SHP77 (cell line): Measurements from ENCODE around the gene PRKACA.
"Not testable (repeated sequence)": the region's sequence is repeated elsewhere in the genome, so short reads cannot be mapped to it uniquely, and the experiment has no call there.

Source experiments
- DNase-seq, 2 experiments: peaks; one replicate each; lab custom pipeline; 2025; lab: John Stamatoyannopoulos, UW

PRKACA gene

GRCh38 chr19:14147797-14148605, 30.4 kb upstream of the PRKACA start:
- DNase-seq: peak; percentile 15 to 29

GRCh38 chr19:14146789-14147216, 29.2 kb upstream of the PRKACA start:
- DNase-seq: no peak

GRCh38 chr19:14146169-14146568, 28.6 kb upstream of the PRKACA start:
- not testable (repeated sequence) for DNase-seq

- no peak for DNase-seq
Observed at GRCh38 chr19:14145381-14145780, 27.8 kb upstream of the PRKACA start.

GRCh38 chr19:14142262-14143190, 25.0 kb upstream of the PRKACA start:
- DNase-seq: no peak

GRCh38 chr19:14141041-14141440, 23.5 kb upstream of the PRKACA start:
- no peak for DNase-seq

GRCh38 chr19:14139944-14140343, 22.4 kb upstream of the PRKACA start:
- DNase-seq: no peak

GRCh38 chr19:14138576-14139265, 21.2 kb upstream of the PRKACA start:
- no peak for DNase-seq

GRCh38 chr19:14136509-14137281, 19.1 kb upstream of the PRKACA start, which contains the start of gene ASF1B:
ASF1B (minus strand) TSS chr19:14136589; CDS start chr19:14136456, 133 bp downstream.
- peak; percentile 100 for DNase-seq

- DNase-seq: no peak
Observed at GRCh38 chr19:14135985-14136508, 18.5 kb upstream of the PRKACA start.

GRCh38 chr19:14135355-14135754, 17.8 kb upstream of the PRKACA start:
- DNase-seq: no peak

- DNase-seq: no peak
Observed at GRCh38 chr19:14127929-14128509, 10.5 kb upstream of the PRKACA start.

GRCh38 chr19:14127176-14127575, 9.6 kb upstream of the PRKACA start:
- no peak for DNase-seq

- no peak for DNase-seq
Observed at GRCh38 chr19:14122924-14123323, 5.4 kb upstream of the PRKACA start.

- DNase-seq: no peak
Observed at GRCh38 chr19:14120497-14120780, 2.9 kb upstream of the PRKACA start.

- DNase-seq: no peak
Observed at GRCh38 chr19:14119644-14120496, 2.3 kb upstream of the PRKACA start.

- DNase-seq: no peak
Observed at GRCh38 chr19:14119146-14119545, 1.6 kb upstream of the PRKACA start.

- DNase-seq: peak; percentile 50 to 56
Observed at GRCh38 chr19:14118165-14119051, 846 bp upstream of the PRKACA start.
